Inflammatory macrophage treated with lipopolysaccharide for 4 hours (primary cell): ENCODE data around the gene SPATA2L.

Experiments used
- DNase-seq: peaks from one replicate; pipeline ENCODE4 v3.0.0-alpha.2; 2020

The SPATA2L gene

GRCh38 chr16:89727406-89728120 is 26.1 kb upstream of the SPATA2L start:
- no peak for DNase-seq

GRCh38 chr16:89723279-89724250 is 22.1 kb upstream of the SPATA2L start:
- DNase-seq: no peak

GRCh38 chr16:89722392-89723278 is 21.1 kb upstream of the SPATA2L start:
- DNase-seq: peak; percentile 71

- peak; percentile 72 for DNase-seq
Observed at GRCh38 chr16:89721546-89722391, 20.3 kb upstream of the SPATA2L start.

- DNase-seq: peak; percentile 83
Observed at GRCh38 chr16:89720813-89721545, 19.5 kb upstream of the SPATA2L start, which contains the start of the genes VPS9D1 and ZNF276. Gene VPS9D1 (minus strand): TSS chr16:89720898. CDS start chr16:89720861, 37 bp downstream. Gene ZNF276 (plus strand): TSS chr16:89721537. CDS start chr16:89721641, 104 bp downstream.

GRCh38 chr16:89720551-89720812 is 19.0 kb upstream of the SPATA2L start:
- DNase-seq: peak; percentile 10

- DNase-seq: no peak
Observed at GRCh38 chr16:89717688-89718505, 16.4 kb upstream of the SPATA2L start.

- no peak for DNase-seq
Observed at GRCh38 chr16:89716916-89717687, 15.6 kb upstream of the SPATA2L start.

- no peak for DNase-seq
Observed at GRCh38 chr16:89716493-89716892, 15.0 kb upstream of the SPATA2L start.

- no peak for DNase-seq
Observed at GRCh38 chr16:89712274-89712781, 10.8 kb upstream of the SPATA2L start.

GRCh38 chr16:89711601-89712273 is 10.2 kb upstream of the SPATA2L start:
- DNase-seq: peak; percentile 26

- DNase-seq: no peak
Observed at GRCh38 chr16:89710709-89711564, 9.4 kb upstream of the SPATA2L start.

- peak; percentile 45 for DNase-seq
Observed at GRCh38 chr16:89709716-89710432, 8.4 kb upstream of the SPATA2L start.

- DNase-seq: no peak
Observed at GRCh38 chr16:89709166-89709565, 7.7 kb upstream of the SPATA2L start.

- no peak for DNase-seq
Observed at GRCh38 chr16:89708481-89708931, 7.0 kb upstream of the SPATA2L start.

GRCh38 chr16:89707695-89708094 is 6.2 kb upstream of the SPATA2L start:
- DNase-seq: no peak
